DOHH2 (cell line): ENCODE results near the gene TIMM17B.

Source experiments
- CTCF ChIP-seq: fragments of 200-600 bp; sonication (generic); IDR thresholded peaks from one replicate; pipeline ENCODE4 v1.5.1; 2014; ENCODE audit warnings: antibody characterized with exemption, mild to moderate bottlenecking, low read depth, low read length; ENCODE audit not compliant: poor library complexity, severe bottlenecking
- EZH2phosphoT487 ChIP-seq: fragments of 200-600 bp; sonication (generic); IDR thresholded peaks from 2 replicates; pipeline ENCODE4 v1.6.1; 2017; ENCODE audit warnings: borderline replicate concordance, mild to moderate bottlenecking, antibody characterized with exemption, low read length, moderate library complexity, mixed read lengths

- no peak for TF ChIP-seq CTCF
- TF ChIP-seq EZH2phosphoT487, result no peak
Measured at GRCh38 chrX:48890296-48890925, 7.2 kb downstream of the TIMM17B start.
